Suprapubic skin (tissue), 3 donors: Measurements from ENCODE around the gene ETV7.

Experiments
- CTCF ChIP-seq, 2 donors: fragments of 200-600 bp in 1 of 2; fragments of 450-650 bp in 1 of 2; sonication (generic) in 1 of 2; IDR thresholded peaks; one replicate each; pipeline ENCODE4 v1.5.1; 2016 to 2019; ENCODE audit warnings: antibody characterized with exemption in 2 of 2, mild to moderate bottlenecking in 1 of 2, moderate library complexity in 1 of 2
- POLR2A ChIP-seq, 2 donors: fragments of 450-650 bp; IDR thresholded peaks; one replicate each; pipeline ENCODE4 v1.6.1; 2017; ENCODE audit warnings: antibody characterized with exemption in 2 of 2, mild to moderate bottlenecking in 2 of 2, moderate library complexity in 2 of 2

GRCh38 chr6:36333171-36333895, 54.1 kb downstream of the ETV7 start:
- TF ChIP-seq CTCF (IDR thresholded peaks at IDR 0.05) (no peak), POLR2A (IDR thresholded peaks at IDR 0.05) (no peak)
